ENCODE measurements around the gene FCHSD2. TPM values are rescaled to one million over a fixed set of nuclear protein-coding genes. Genes with fewer than 3 reads are reported as not detected.
A peak's percentile ranks its signal among the peaks of the same experiment; 100 is the strongest.

The FCHSD2 gene
- total and polyA plus RNA-seq, 2 of the 13 experiments (the other 11 are each of a cell fraction or from before 2014, with no cell fraction given), result 20.5 to 24.8 TPM

DNA sequence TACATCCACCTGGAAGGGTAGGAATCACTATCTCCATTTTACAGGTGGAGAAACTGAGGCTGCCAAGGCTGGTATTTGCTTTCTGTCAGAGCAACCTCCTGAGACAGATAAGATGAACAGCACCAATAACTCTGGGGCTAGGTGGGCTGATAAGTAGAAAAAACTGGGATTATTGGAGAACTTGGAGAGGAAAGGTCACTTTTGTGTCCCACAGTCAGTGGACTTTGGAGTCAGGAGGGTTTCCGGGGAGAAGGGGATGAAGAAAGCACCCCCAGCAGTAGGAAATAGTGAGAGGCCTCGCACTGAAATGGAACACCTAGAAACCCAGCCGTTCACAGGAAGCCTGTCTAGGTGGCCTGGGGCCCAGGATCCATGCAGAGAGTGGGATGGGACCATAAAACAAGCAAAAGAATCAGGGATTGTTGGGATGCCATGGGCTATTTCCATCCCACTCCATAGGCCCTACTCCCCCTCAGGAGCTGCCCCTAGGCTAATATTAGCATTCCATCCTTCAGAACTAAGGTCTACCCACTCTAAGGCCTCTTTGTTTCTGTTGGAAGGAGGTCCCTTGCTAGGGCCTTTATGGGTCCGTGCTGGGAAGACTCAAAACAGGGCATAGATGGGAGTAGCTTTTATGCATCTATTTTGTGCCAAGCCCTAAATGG, 31.0 kb upstream of the FCHSD2 start (continued):
- TF ChIP-seq ZNF18 (CRISPR knock-in tag; IDR thresholded peaks at IDR 0.05; ENCODE audit: insufficient replicate concordance) (no peak), MIER3 (CRISPR knock-in tag; IDR thresholded peaks at IDR 0.05; ENCODE audit: borderline replicate concordance) (0 out of 2 replicates have a peak, but pooled peaks have one; percentile 42), EEA1 (CRISPR knock-in tag; IDR thresholded peaks at IDR 0.05; ENCODE audit: borderline replicate concordance) (no peak), TBX2 (CRISPR knock-in tag; IDR thresholded peaks at IDR 0.05; ENCODE audit: borderline replicate concordance) (peak; percentile 31; the same call in 1 of the 2 replicates), SATB2 (CRISPR knock-in tag; IDR thresholded peaks at IDR 0.05) (no peak), HIC2 (CRISPR knock-in tag; IDR thresholded peaks at IDR 0.05; ENCODE audit: low read depth) (no peak), SOX5 (CRISPR knock-in tag; IDR thresholded peaks at IDR 0.05; ENCODE audit: borderline replicate concordance) (peak; percentile 16; the same call in 1 of the 2 replicates), FOXO1 (CRISPR knock-in tag; IDR thresholded peaks at IDR 0.05) (no peak), GLI4 (CRISPR knock-in tag; IDR thresholded peaks at IDR 0.05; ENCODE audit: borderline replicate concordance) (no peak), ZNF441 (CRISPR knock-in tag; IDR thresholded peaks at IDR 0.05; ENCODE audit: borderline replicate concordance) (no peak), FOXJ3 (CRISPR knock-in tag; IDR thresholded peaks at IDR 0.05; ENCODE audit: borderline replicate concordance) (0 out of 2 replicates have a peak, but pooled peaks have one; percentile 25), ZNF180 (CRISPR knock-in tag; IDR thresholded peaks at IDR 0.05; ENCODE audit: borderline replicate concordance, low read depth) (no peak), MTA3 (CRISPR knock-in tag; IDR thresholded peaks at IDR 0.05) (no peak), SRSF9 (IDR thresholded peaks at IDR 0.05; ENCODE audit: borderline replicate concordance, insufficient read depth, low read depth, low read length, poor library complexity, severe bottlenecking) (no peak), ZNF777 (CRISPR knock-in tag; IDR thresholded peaks at IDR 0.05) (no peak; the same call in 1 of the 2 replicates), CHD2 (IDR thresholded peaks at IDR 0.05; ENCODE audit: low read depth, low read length) (no peak), GRHL1 (CRISPR knock-in tag; conservative IDR thresholded peaks at IDR 0.05) (no peak), SETDB1 (CRISPR knock-in tag; IDR thresholded peaks at IDR 0.05; ENCODE audit: borderline replicate concordance) (no peak)
- TF ChIP-seq, protein P1, sequence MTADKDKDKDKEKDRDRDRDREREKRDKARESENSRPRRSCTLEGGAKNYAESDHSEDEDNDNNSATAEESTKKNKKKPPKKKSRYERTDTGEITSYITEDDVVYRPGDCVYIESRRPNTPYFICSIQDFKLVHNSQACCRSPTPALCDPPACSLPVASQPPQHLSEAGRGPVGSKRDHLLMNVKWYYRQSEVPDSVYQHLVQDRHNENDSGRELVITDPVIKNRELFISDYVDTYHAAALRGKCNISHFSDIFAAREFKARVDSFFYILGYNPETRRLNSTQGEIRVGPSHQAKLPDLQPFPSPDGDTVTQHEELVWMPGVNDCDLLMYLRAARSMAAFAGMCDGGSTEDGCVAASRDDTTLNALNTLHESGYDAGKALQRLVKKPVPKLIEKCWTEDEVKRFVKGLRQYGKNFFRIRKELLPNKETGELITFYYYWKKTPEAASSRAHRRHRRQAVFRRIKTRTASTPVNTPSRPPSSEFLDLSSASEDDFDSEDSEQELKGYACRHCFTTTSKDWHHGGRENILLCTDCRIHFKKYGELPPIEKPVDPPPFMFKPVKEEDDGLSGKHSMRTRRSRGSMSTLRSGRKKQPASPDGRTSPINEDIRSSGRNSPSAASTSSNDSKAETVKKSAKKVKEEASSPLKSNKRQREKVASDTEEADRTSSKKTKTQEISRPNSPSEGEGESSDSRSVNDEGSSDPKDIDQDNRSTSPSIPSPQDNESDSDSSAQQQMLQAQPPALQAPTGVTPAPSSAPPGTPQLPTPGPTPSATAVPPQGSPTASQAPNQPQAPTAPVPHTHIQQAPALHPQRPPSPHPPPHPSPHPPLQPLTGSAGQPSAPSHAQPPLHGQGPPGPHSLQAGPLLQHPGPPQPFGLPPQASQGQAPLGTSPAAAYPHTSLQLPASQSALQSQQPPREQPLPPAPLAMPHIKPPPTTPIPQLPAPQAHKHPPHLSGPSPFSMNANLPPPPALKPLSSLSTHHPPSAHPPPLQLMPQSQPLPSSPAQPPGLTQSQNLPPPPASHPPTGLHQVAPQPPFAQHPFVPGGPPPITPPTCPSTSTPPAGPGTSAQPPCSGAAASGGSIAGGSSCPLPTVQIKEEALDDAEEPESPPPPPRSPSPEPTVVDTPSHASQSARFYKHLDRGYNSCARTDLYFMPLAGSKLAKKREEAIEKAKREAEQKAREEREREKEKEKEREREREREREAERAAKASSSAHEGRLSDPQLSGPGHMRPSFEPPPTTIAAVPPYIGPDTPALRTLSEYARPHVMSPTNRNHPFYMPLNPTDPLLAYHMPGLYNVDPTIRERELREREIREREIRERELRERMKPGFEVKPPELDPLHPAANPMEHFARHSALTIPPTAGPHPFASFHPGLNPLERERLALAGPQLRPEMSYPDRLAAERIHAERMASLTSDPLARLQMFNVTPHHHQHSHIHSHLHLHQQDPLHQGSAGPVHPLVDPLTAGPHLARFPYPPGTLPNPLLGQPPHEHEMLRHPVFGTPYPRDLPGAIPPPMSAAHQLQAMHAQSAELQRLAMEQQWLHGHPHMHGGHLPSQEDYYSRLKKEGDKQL (CRISPR knock-in tag; IDR thresholded peaks at IDR 0.05; ENCODE audit: low read depth), result no peak
